IMR-90 (cell line): ENCODE data around the gene PCSK1N. TPM values are rescaled to one million over a fixed set of nuclear protein-coding genes. Genes with fewer than 3 reads are reported as not detected.

Experiments
- ATAC-seq: fragments of 200-7000 bp; cut with Tn5 transposase; 2 replicates; pipeline ENCODE4 v1.9.1; 2020; ENCODE audit warnings: low read depth, mild to moderate bottlenecking, moderate library complexity
- BruUV-seq: library from RNA; stranded (reverse); fragments of 400-500 nt; replicated peaks from 2 replicates; lab custom pipeline; 2021; lab: Mats Ljungman, UMichigan
- CTCF ChIA-PET: fragments of 300-600 bp; formaldehyde crosslinking; extraction: SDS; loops from one replicate; lab custom pipeline; 2021; ENCODE audit warnings: antibody characterized with exemption; lab: Yijun Ruan, JAX
- POLR2A ChIA-PET: fragments of 300-600 bp; sonication (Branson Sonifier 250); formaldehyde crosslinking; loops from one replicate; lab custom pipeline; 2022; ENCODE audit warnings: antibody characterized with exemption; ENCODE audit not compliant: unreplicated experiment; lab: Charles Lee
- DNase-seq: peaks from one replicate; pipeline ENCODE4 v3.0.0; 2013
- H2AFZ ChIP-seq: replicated peaks from 2 replicates; pipeline ENCODE3; 2013; ENCODE audit warnings: low read length, mild to moderate bottlenecking; ENCODE audit not compliant: poor library complexity
- H2AK5ac ChIP-seq: 2 replicates; pipeline ENCODE4 v1.6.1; 2013; ENCODE audit warnings: low read depth, low read length, inconsistent platforms
- H2AK9ac ChIP-seq: replicated peaks from 2 replicates; pipeline ENCODE3; 2013; ENCODE audit warnings: mild to moderate bottlenecking, low read depth, low read length, moderate library complexity; ENCODE audit not compliant: poor library complexity
- H2BK120ac ChIP-seq: 2 replicates; pipeline ENCODE4 v1.6.1; 2013; ENCODE audit warnings: low read depth, low read length, inconsistent platforms
- H2BK15ac ChIP-seq: 3 replicates; pipeline ENCODE4 v1.6.1; 2013; ENCODE audit warnings: low read depth, low read length, inconsistent platforms
- H2BK20ac ChIP-seq: 2 replicates; pipeline ENCODE4 v1.6.1; 2013; ENCODE audit warnings: low read depth, mild to moderate bottlenecking, inconsistent platforms, low read length, moderate library complexity
- H2BK5ac ChIP-seq: 2 replicates; pipeline ENCODE4 v1.6.1; 2013; ENCODE audit warnings: mild to moderate bottlenecking, low read depth, low read length, inconsistent platforms; ENCODE audit not compliant: poor library complexity, severe bottlenecking
- H3K14ac ChIP-seq: replicated peaks from 2 replicates; pipeline ENCODE4 v1.6.1; 2013; ENCODE audit warnings: low read depth, low read length, inconsistent platforms
- H3K18ac ChIP-seq: 2 replicates; pipeline ENCODE4 v1.6.1; 2013; ENCODE audit warnings: low read depth, low read length, control low read depth
- H3K23ac ChIP-seq: 2 replicates; pipeline ENCODE4 v1.6.1; 2013; ENCODE audit warnings: low read depth, low read length, inconsistent platforms
- H3K27ac ChIP-seq: 2 replicates; pipeline ENCODE4 v1.5.1; 2013; ENCODE audit warnings: mild to moderate bottlenecking, control low read depth, low read length; ENCODE audit not compliant: insufficient read depth
- H3K27me3 ChIP-seq: 2 replicates; pipeline ENCODE4 v1.6.1; 2013; ENCODE audit warnings: low read length; ENCODE audit not compliant: control insufficient read depth, insufficient read depth
- H3K36me3 ChIP-seq: 2 replicates; pipeline ENCODE4 v1.6.1; 2013; ENCODE audit warnings: low read length, mixed read lengths; ENCODE audit not compliant: control insufficient read depth, insufficient read depth
- H3K4ac ChIP-seq: 2 replicates; pipeline ENCODE4 v1.6.1; 2013; ENCODE audit warnings: low read depth, low read length, inconsistent platforms
- H3K4me1 ChIP-seq: 2 replicates; pipeline ENCODE4 v1.6.1; 2013; ENCODE audit warnings: low read length, mixed read lengths; ENCODE audit not compliant: control insufficient read depth, insufficient read depth
- H3K4me2 ChIP-seq: 2 replicates; pipeline ENCODE4 v1.6.1; 2013; ENCODE audit warnings: low read depth, mild to moderate bottlenecking, control low read depth, low read length, moderate library complexity
- H3K4me3 ChIP-seq: 2 replicates; pipeline ENCODE4 v1.5.1; 2013; ENCODE audit warnings: low read depth, mild to moderate bottlenecking, control low read depth, low read length, moderate library complexity; ENCODE audit not compliant: insufficient read depth
- H3K56ac ChIP-seq: 2 replicates; pipeline ENCODE4 v1.6.1; 2013; ENCODE audit warnings: low read length, inconsistent platforms; ENCODE audit not compliant: insufficient read depth; ENCODE audit errors: extremely low read depth
- H3K79me1 ChIP-seq, 2 experiments: 2 replicates each; pipeline ENCODE4 v1.6.1; 2013; ENCODE audit warnings: low read length in 2 of 2, inconsistent platforms in 1 of 2, low read depth in 1 of 2
- H3K9ac ChIP-seq: 2 replicates; pipeline ENCODE4 v1.6.1; 2013; ENCODE audit warnings: low read depth, low read length, control low read depth
- H3K9me1 ChIP-seq: 2 replicates; pipeline ENCODE4 v1.6.1; 2013; ENCODE audit warnings: low read length, inconsistent platforms; ENCODE audit not compliant: insufficient read depth
- H3K9me3 ChIP-seq: 2 replicates; pipeline ENCODE4 v1.6.1; 2013; ENCODE audit warnings: low read length; ENCODE audit not compliant: control insufficient read depth, insufficient read depth
- H4K20me1 ChIP-seq: 2 replicates; pipeline ENCODE4 v1.6.1; 2013; ENCODE audit warnings: low read length, inconsistent platforms; ENCODE audit not compliant: insufficient read depth
- H4K5ac ChIP-seq: 2 replicates; pipeline ENCODE4 v1.6.1; 2013; ENCODE audit warnings: mild to moderate bottlenecking, low read depth, low read length, control low read depth
- H4K8ac ChIP-seq, 2 experiments: 2 replicates each; pipeline ENCODE4 v1.6.1; 2013; ENCODE audit warnings: low read depth in 2 of 2, low read length in 2 of 2, control low read depth in 1 of 2, inconsistent platforms in 1 of 2
- H4K91ac ChIP-seq: 2 replicates; pipeline ENCODE4 v1.6.1; 2013; ENCODE audit warnings: low read depth, low read length, inconsistent platforms; ENCODE audit not compliant: insufficient read depth
- BHLHE40 ChIP-seq: fragments of 150-350 bp; IDR thresholded peaks from 2 replicates; pipeline ENCODE4 v1.6.1; 2016; ENCODE audit warnings: mild to moderate bottlenecking, low read depth, low read length
- CHD1 ChIP-seq: IDR thresholded peaks from 2 replicates; pipeline ENCODE4 v1.6.1; 2012; ENCODE audit warnings: low read depth, low read length, improper control_type of control experiment
- FOS ChIP-seq: fragments of 150-350 bp; IDR thresholded peaks from 2 replicates; pipeline ENCODE4 v1.6.1; 2016; ENCODE audit warnings: low read depth, low read length
- MAZ ChIP-seq: IDR thresholded peaks from 2 replicates; pipeline ENCODE4 v1.6.1; 2012; ENCODE audit warnings: low read depth, mild to moderate bottlenecking, low read length, improper control_type of control experiment, moderate library complexity, borderline replicate concordance
- MXI1 ChIP-seq: IDR thresholded peaks from 2 replicates; pipeline ENCODE4 v1.6.1; 2012; ENCODE audit warnings: low read depth, mild to moderate bottlenecking, low read length, moderate library complexity, borderline replicate concordance
- WGBS, 2 experiments: methylation state at CpG; one replicate each; pipeline versions ENCODE4 v1.1.5 to v1.1.7; 2013; ENCODE audit warnings: missing lambda C conversion rate in 2 of 2; ENCODE audit not compliant: insufficient read length in 1 of 2; ENCODE audit errors: extremely low coverage in 2 of 2; 5-methylcytosine and 5-hydroxymethylcytosine counted together
- dilution Hi-C: fragments of 300-500 bp; cut with HindIII; formaldehyde crosslinking; loops from one replicate; pipeline ENCODE4 v1.14.3; 2018; ENCODE audit warnings: low sequenced_read_pairs; ENCODE audit not compliant: unreplicated experiment
- in situ Hi-C: fragments of 300-500 bp; cut with MboI; formaldehyde crosslinking; loops from 3 replicates; pipeline ENCODE4 v1.14.3; 2019; ENCODE audit warnings: low sequenced_read_pairs, inconsistent platforms, mixed read lengths
- intact Hi-C: fragments of 100-400 bp; cut with micrococcal nuclease; formaldehyde crosslinking; loops from 2 replicates; pipeline ENCODE4 v1.10.0; 2022
- polyA plus RNA-seq, 3 experiments: library from polyadenylated mRNA; depleted of rRNA; stranded (reverse); fragments of >200 nt; gene quantifications; 2 replicates each; pipeline ENCODE4 v1.2.3, GENCODE V29; 2012; ENCODE audit warnings: low replicate concordance in 1 of 3
- total RNA-seq: library from RNA; depleted of rRNA; stranded (reverse); fragments of >200 nt; gene quantifications from 2 replicates; pipeline ENCODE4 v1.2.3, GENCODE V29; 2012

PCSK1N gene
- total and polyA plus RNA-seq, 2 of the 4 experiments (the other 2 are of a cell fraction), result 0.12 TPM; not detected in 1

- no peak for ATAC-seq
- Histone ChIP-seq H2BK15ac (no peak overlapping the region), H3K9me3 (no peaks in the 10 kb centered on the region; the same call in 1 of the 2 replicates), H3K27ac (no peak overlapping the region), H2AFZ (no peak overlapping the region), H3K4ac (no peak overlapping the region), H2AK9ac (no peak overlapping the region), H3K27me3 (peaks cover 50% of the 10 kb centered on the region), H3K18ac (no peak overlapping the region), H4K5ac (no peak overlapping the region), H3K56ac (no peak overlapping the region), H3K36me3 (no peaks in the 10 kb centered on the region), H2AK5ac (no peak overlapping the region), H3K9me1 (no peaks in the 10 kb centered on the region), H2BK20ac (no peak overlapping the region), H4K20me1 (no peaks in the 10 kb centered on the region), H3K4me1 (no peaks in the 10 kb centered on the region), H4K91ac (no peak overlapping the region), H3K23ac (no peak overlapping the region), H3K79me1 (no peaks in the 10 kb centered on the region), H3K4me3 (no peak overlapping the region), H2BK5ac (no peak overlapping the region), H2BK120ac (no peak overlapping the region), H3K4me2 (no peak overlapping the region), H4K8ac (no peak overlapping the region), H3K9ac (no peak overlapping the region), H3K14ac (no peak overlapping the region)
- intact Hi-C loops (no loop called here), dilution Hi-C loops (no loop called here), in situ Hi-C loops (no loop called here)
- no TSS peak for BruUV-seq
- ChIA-PET POLR2A (no interaction called here), CTCF (no interaction called here)
- no peak for TF ChIP-seq MAZ
- no peak for TF ChIP-seq FOS
- no peak for TF ChIP-seq BHLHE40
- TF ChIP-seq MXI1, result no peak
- no peak for TF ChIP-seq CHD1
- 23% methylated on average over 19 of the region's 57 CpGs; no CpG with 5 or more reads in 1 of the 2 experiments for WGBS, 2 experiments
- DNase-seq, result no peak
Measured at GRCh38 chrX:48831909-48832291, 3.5 kb downstream of the PCSK1N start.
